ENCODE data around the gene IMPG1. TPM values are rescaled to one million over a fixed set of nuclear protein-coding genes. Genes with fewer than 3 reads are reported as not detected.

Gene IMPG1
- total and polyA plus RNA-seq, 2 of the 8 experiments (the other 6 are each of a cell fraction or from before 2014, with no cell fraction given), result 0.02 TPM; not detected in 1

- Histone ChIP-seq H2BK120ac (replicated peaks; ENCODE audit: low read depth, low read length) (no peak overlapping the region), H3K27ac (ENCODE audit: low read depth, low read length) (no peak overlapping the region), H3K4ac (replicated peaks; ENCODE audit: insufficient read length, low read depth, low read length) (no peak overlapping the region), H3K4me2 (ENCODE audit: insufficient read depth in 1 of 2, low read depth in 2 of 2, low read length in 2 of 2) (no peak overlapping the region), H3K9ac (replicated peaks in 1 of 4; ENCODE audit: extremely low read depth in 1 of 4, low read depth in 3 of 4, low read length in 3 of 4) (no peak overlapping the region), H3K23ac (ENCODE audit: insufficient read length) (no peak overlapping the region), H2BK15ac (ENCODE audit: low read length) (no peak overlapping the region), H4K8ac (ENCODE audit: extremely low read depth, insufficient read depth, low read length) (no peak overlapping the region), H2BK20ac (ENCODE audit: low read length) (no peak overlapping the region), H3K56ac (replicated peaks; ENCODE audit: insufficient read length, low read depth, low read length) (no peak overlapping the region), H3K79me1 (ENCODE audit: low read depth, low read length) (no peaks in the 10 kb centered on the region), H4K5ac (ENCODE audit: insufficient read length, low read depth, low read length) (no peak overlapping the region), H3K9me3 (ENCODE audit: insufficient read depth in 2 of 2, low read depth in 1 of 2, low read length in 1 of 2) (no peaks in the 10 kb centered on the region), H3K27me3 (replicated peaks in 1 of 4; ENCODE audit: control insufficient read depth in 3 of 4, extremely low read depth in 1 of 4, insufficient read depth in 3 of 4, low read length in 3 of 4) (no peaks in the 10 kb centered on the region), H3K18ac (ENCODE audit: extremely low read depth, low read length) (no peak overlapping the region), H2BK12ac (ENCODE audit: low read depth, low read length) (no peak overlapping the region), H3K36me3 (ENCODE audit: control insufficient read depth in 2 of 4, insufficient read depth in 4 of 4, low read length in 3 of 4) (no peaks in the 10 kb centered on the region), H3K79me2 (ENCODE audit: control insufficient read depth in 1 of 2, insufficient read depth in 2 of 2, low read length in 2 of 2) (no peaks in the 10 kb centered on the region), H2AK5ac (ENCODE audit: low read depth, low read length) (no peak overlapping the region), H3K14ac (ENCODE audit: insufficient read length) (no peak overlapping the region), H3K23me2 (ENCODE audit: low read depth, low read length) (no peaks in the 10 kb centered on the region), H3K4me3 (ENCODE audit: extremely low read depth in 1 of 4, insufficient read depth in 2 of 4, low read depth in 3 of 4, low read length in 4 of 4) (no peak overlapping the region), H4K91ac (replicated peaks; ENCODE audit: insufficient read length, low read length) (no peak overlapping the region), H2AFZ (ENCODE audit: low read length) (no peak overlapping the region), H3K4me1 (replicated peaks in 1 of 4; ENCODE audit: control insufficient read depth in 3 of 4, insufficient read depth in 4 of 4, low read length in 3 of 4) (no peaks in the 10 kb centered on the region), H2BK5ac (ENCODE audit: low read depth, low read length) (no peak overlapping the region), H4K20me1 (replicated peaks in 1 of 2; ENCODE audit: control insufficient read depth in 1 of 2, insufficient read depth in 2 of 2, low read length in 2 of 2) (no peaks in the 10 kb centered on the region)
- DNase-seq (ENCODE audit: low read depth in 1 of 2, low spot score in 2 of 2), result no peak
- TF ChIP-seq NANOG (IDR thresholded peaks at IDR 0.05; ENCODE audit: insufficient read depth, low read depth, low read length, poor library complexity, severe bottlenecking), result no peak
- no peak for TF ChIP-seq RAD21 (IDR thresholded peaks at IDR 0.05 in 1 of 2, conservative IDR thresholded peaks at IDR 0.05 in 1 of 2; ENCODE audit: low read depth in 2 of 2, low read length in 2 of 2)
- TF ChIP-seq SAP30 (IDR thresholded peaks at IDR 0.05; ENCODE audit: insufficient read depth, insufficient replicate concordance, low read length), result no peak
- no peak for TF ChIP-seq SUZ12 (IDR thresholded peaks at IDR 0.05; ENCODE audit: low read length)
- TF ChIP-seq PHF8 (conservative IDR thresholded peaks at IDR 0.05; ENCODE audit: low read depth, low read length), result no peak
- TF ChIP-seq JUND (IDR thresholded peaks at IDR 0.05; ENCODE audit: low read length), result no peak
- no peak for TF ChIP-seq CHD2 (IDR thresholded peaks at IDR 0.05; ENCODE audit: low read length)
- ChIA-PET CTCF (ENCODE audit: partially characterized antibody) (interaction anchor here (0.9 kb wide), 1 partner anchor 909 kb away, joined by 4 read pairs; no protein-coding TSS in a partner anchor), POLR2A (ENCODE audit: partially characterized antibody) (no interaction called here)
- no peak for FAIRE-seq
- 90% methylated on average over 3 of the region's 3 CpGs; no CpG with 5 or more reads in 1 of the 2 experiments for WGBS, 2 experiments (ENCODE audit: extremely low coverage in 1 of 2, insufficient coverage in 1 of 2, insufficient read length in 1 of 2, insufficient replicate concordance in 2 of 2, low coverage in 1 of 2, low lambda C conversion rate in 2 of 2, missing lambda C conversion rate in 1 of 2)
Measured at GRCh38 chr6:75952128-75952527, 120.3 kb downstream of the IMPG1 start.
